CD4-positive, CD25-positive, alpha-beta regulatory T cell (primary cell): ENCODE measurements around the gene DYNC2H1. TPM values are rescaled to one million over a fixed set of nuclear protein-coding genes. Genes with fewer than 3 reads are reported as not detected.

ENCODE experiments used
- ATAC-seq, 2 donors: fragments of 150-1000 bp; cut with Tn5 transposase; one replicate each; pipeline ENCODE4 v1.10.0; 2021; ENCODE audit warnings: low read depth in 2 of 2, moderate number of reproducible peaks in 2 of 2, moderate library complexity in 1 of 2
- DNase-seq, 3 donors: peaks; one replicate each; pipeline versions ENCODE4 v3.0.0 to v3.0.0-alpha.2; 2012 to 2022; ENCODE audit warnings: mixed read lengths in 1 of 3
- H3K27ac ChIP-seq: one replicate; pipeline ENCODE4 v1.7.0; 2013; ENCODE audit warnings: mild to moderate bottlenecking, low read length; ENCODE audit not compliant: insufficient read depth, poor library complexity, severe bottlenecking
- H3K27me3 ChIP-seq: one replicate; pipeline ENCODE4 v1.7.0; 2013; ENCODE audit warnings: low read length; ENCODE audit not compliant: control insufficient read depth, insufficient read depth
- H3K36me3 ChIP-seq: one replicate; pipeline ENCODE4 v1.7.0; 2013; ENCODE audit warnings: mild to moderate bottlenecking, low read length, moderate library complexity; ENCODE audit not compliant: control insufficient read depth, insufficient read depth
- H3K4me1 ChIP-seq: 2 replicates; pipeline ENCODE4 v1.7.0; 2013; ENCODE audit warnings: mild to moderate bottlenecking, low read length; ENCODE audit not compliant: insufficient read depth, control insufficient read depth, poor library complexity, severe bottlenecking
- H3K4me3 ChIP-seq: one replicate; pipeline ENCODE4 v1.7.0; 2013; ENCODE audit warnings: low read depth, mild to moderate bottlenecking, low read length, moderate library complexity
- H3K9me3 ChIP-seq, 2 experiments: 1 replicate in 1 of 2; 2 replicates in 1 of 2; pipeline ENCODE4 v1.7.0; 2013; ENCODE audit warnings: low read length in 2 of 2, mild to moderate bottlenecking in 1 of 2, moderate library complexity in 1 of 2; ENCODE audit not compliant: control insufficient read depth in 2 of 2
- H3K27ac Mint-ChIP-seq, 3 donors: one replicate each; pipeline ENCODE4 v1.8.0; 2020 to 2022; ENCODE audit warnings: mild to moderate bottlenecking in 3 of 3, mixed read lengths in 3 of 3, moderate library complexity in 2 of 3
- H3K27me3 Mint-ChIP-seq: one replicate; pipeline ENCODE4 v1.8.0; 2022; ENCODE audit warnings: mild to moderate bottlenecking, mixed read lengths
- H3K36me3 Mint-ChIP-seq: one replicate; pipeline ENCODE4 v1.8.0; 2020; ENCODE audit warnings: mixed read lengths
- H3K4me1 Mint-ChIP-seq, 4 donors: one replicate each; pipeline ENCODE4 v1.8.0; 2020 to 2022; ENCODE audit warnings: mixed read lengths in 4 of 4, mild to moderate bottlenecking in 1 of 4
- H3K4me3 Mint-ChIP-seq, 4 donors: one replicate each; pipeline ENCODE4 v1.8.0; 2020 to 2022; ENCODE audit warnings: mild to moderate bottlenecking in 4 of 4, mixed read lengths in 4 of 4, moderate library complexity in 3 of 4
- H3K9me3 Mint-ChIP-seq, 7 donors: one replicate each; pipeline ENCODE4 v1.8.0; 2020 to 2022; ENCODE audit warnings: mixed read lengths in 7 of 7, mild to moderate bottlenecking in 3 of 7, moderate library complexity in 2 of 7
- polyA plus RNA-seq, 4 donors: library from polyadenylated mRNA; unstranded; fragments of 300-500 nt; fragmentation: Illumina TruSeq; gene quantifications; one replicate each; pipeline ENCODE4 v1.2.3, GENCODE V29; 2021
- total RNA-seq: library from RNA; stranded (reverse); gene quantifications from one replicate; pipeline ENCODE4 v1.2.3, GENCODE V29; 2022

Gene DYNC2H1
- total and polyA plus RNA-seq, 5 donors from 2014 or later, result 0.10 to 1.8 (median 0.18) TPM

GRCh38 chr11:103378931-103379330 lies 269.7 kb downstream of the DYNC2H1 start:
- DNase-seq (no peak), ATAC-seq (no peak)
- no peaks in the 10 kb centered on the region for H3K4me1 Mint-ChIP-seq
- Histone ChIP-seq H3K4me3 (no peak overlapping the region), H3K4me1 (no peaks in the 10 kb centered on the region), H3K27ac (no peak overlapping the region), H3K27me3 (no peaks in the 10 kb centered on the region), H3K9me3 (peaks cover 2 to 3% of the 10 kb centered on the region in 2 experiments), H3K36me3 (no peaks in the 10 kb centered on the region)
- no peaks in the 10 kb centered on the region for H3K36me3 Mint-ChIP-seq
- H3K27me3 Mint-ChIP-seq, result no peaks in the 10 kb centered on the region
- H3K4me3 Mint-ChIP-seq, result no peak overlapping the region
- no peak overlapping the region for H3K27ac Mint-ChIP-seq
- peaks cover 1 to 20% (median 8%) of the 10 kb centered on the region in 7 donors for H3K9me3 Mint-ChIP-seq

- ATAC-seq, result no peak
- Mint-ChIP-seq H3K27ac (no peak overlapping the region), H3K4me3 (no peak overlapping the region), H3K36me3 (no peaks in the 10 kb centered on the region), H3K9me3 (peaks cover 0 to 11% (median 3%) of the 10 kb centered on the region in 7 donors), H3K4me1 (peaks cover 0 to 2% (median 0%) of the 10 kb centered on the region in 4 donors), H3K27me3 (no peaks in the 10 kb centered on the region)
- Histone ChIP-seq H3K27me3 (no peaks in the 10 kb centered on the region), H3K4me3 (no peak overlapping the region), H3K9me3 (peaks cover 1 to 2% of the 10 kb centered on the region in 2 experiments), H3K4me1 (no peaks in the 10 kb centered on the region), H3K27ac (no peak overlapping the region), H3K36me3 (no peaks in the 10 kb centered on the region)
- no peak for DNase-seq
Measured at GRCh38 chr11:103380031-103380430, 270.8 kb downstream of the DYNC2H1 start.

GRCh38 chr11:103384652-103385051 lies 275.4 kb downstream of the DYNC2H1 start:
- Histone ChIP-seq H3K27ac (no peak overlapping the region), H3K9me3 (no peaks in the 10 kb centered on the region), H3K4me3 (no peak overlapping the region), H3K27me3 (no peaks in the 10 kb centered on the region), H3K4me1 (no peaks in the 10 kb centered on the region), H3K36me3 (no peaks in the 10 kb centered on the region)
- DNase-seq (no peak), ATAC-seq (no peak)
- Mint-ChIP-seq H3K4me3 (no peak overlapping the region), H3K27ac (no peak overlapping the region), H3K4me1 (peaks cover 0 to 2% (median 0%) of the 10 kb centered on the region in 4 donors), H3K9me3 (peaks cover 0 to 2% (median 0%) of the 10 kb centered on the region in 7 donors), H3K36me3 (no peaks in the 10 kb centered on the region), H3K27me3 (no peaks in the 10 kb centered on the region)

- ATAC-seq, result no peak
- Histone ChIP-seq H3K36me3 (no peaks in the 10 kb centered on the region), H3K4me1 (no peaks in the 10 kb centered on the region), H3K27me3 (no peaks in the 10 kb centered on the region), H3K4me3 (no peak overlapping the region), H3K27ac (no peak overlapping the region), H3K9me3 (no peaks in the 10 kb centered on the region)
- Mint-ChIP-seq H3K4me3 (no peak overlapping the region), H3K4me1 (no peaks in the 10 kb centered on the region), H3K27me3 (no peaks in the 10 kb centered on the region), H3K9me3 (peaks cover 0 to 21% (median 4%) of the 10 kb centered on the region in 7 donors), H3K27ac (no peak overlapping the region), H3K36me3 (no peaks in the 10 kb centered on the region)
- DNase-seq, result no peak
Measured at GRCh38 chr11:103395612-103396011, 286.4 kb downstream of the DYNC2H1 start.

- peaks cover 0 to under 1% of the 10 kb centered on the region in 2 experiments for H3K9me3 ChIP-seq
- H3K27ac ChIP-seq, result no peak overlapping the region
- H3K27ac Mint-ChIP-seq, result no peak overlapping the region
- H3K36me3 ChIP-seq, result no peaks in the 10 kb centered on the region
- no peaks in the 10 kb centered on the region for H3K27me3 ChIP-seq
- no peak for ATAC-seq
- H3K4me3 Mint-ChIP-seq, result no peak overlapping the region
- H3K4me1 Mint-ChIP-seq, result no peaks in the 10 kb centered on the region
- DNase-seq, result no peak
- no peaks in the 10 kb centered on the region for H3K4me1 ChIP-seq
- H3K9me3 Mint-ChIP-seq, result peaks cover 0 to 19% (median 4%) of the 10 kb centered on the region in 7 donors
- H3K36me3 Mint-ChIP-seq, result no peaks in the 10 kb centered on the region
- no peak overlapping the region for H3K4me3 ChIP-seq
- no peaks in the 10 kb centered on the region for H3K27me3 Mint-ChIP-seq
Measured at GRCh38 chr11:103396237-103396636, 287.0 kb downstream of the DYNC2H1 start.

- ATAC-seq, result no peak
- Histone ChIP-seq H3K36me3 (no peaks in the 10 kb centered on the region), H3K27me3 (no peaks in the 10 kb centered on the region), H3K27ac (no peak overlapping the region), H3K9me3 (peaks cover 0 to 4% of the 10 kb centered on the region in 2 experiments), H3K4me3 (no peak overlapping the region), H3K4me1 (no peaks in the 10 kb centered on the region)
- Mint-ChIP-seq H3K27ac (no peak overlapping the region), H3K4me1 (no peaks in the 10 kb centered on the region), H3K27me3 (no peaks in the 10 kb centered on the region), H3K9me3 (peaks cover under 1 to 20% (median 4%) of the 10 kb centered on the region in 7 donors), H3K4me3 (no peak overlapping the region), H3K36me3 (no peaks in the 10 kb centered on the region)
- DNase-seq, result no peak
Measured at GRCh38 chr11:103397369-103397768, 288.1 kb downstream of the DYNC2H1 start.

GRCh38 chr11:103398829-103399228 lies 289.6 kb downstream of the DYNC2H1 start:
- no peak for DNase-seq
- no peaks in the 10 kb centered on the region for H3K4me1 Mint-ChIP-seq

GRCh38 chr11:103406357-103406756 lies 297.1 kb downstream of the DYNC2H1 start:
- H3K27me3 ChIP-seq, result no peaks in the 10 kb centered on the region
- H3K27me3 Mint-ChIP-seq, result no peaks in the 10 kb centered on the region
- no peaks in the 10 kb centered on the region for H3K36me3 ChIP-seq
- H3K4me3 ChIP-seq, result no peak overlapping the region
- no peak overlapping the region for H3K4me3 Mint-ChIP-seq
- no peaks in the 10 kb centered on the region for H3K4me1 ChIP-seq
- no peaks in the 10 kb centered on the region for H3K36me3 Mint-ChIP-seq
- H3K27ac Mint-ChIP-seq, result no peak overlapping the region
- DNase-seq, result no peak
- ATAC-seq, result no peak
- no peaks in the 10 kb centered on the region for H3K4me1 Mint-ChIP-seq
- peaks cover 0 to 6% (median under 1%) of the 10 kb centered on the region in 7 donors for H3K9me3 Mint-ChIP-seq
- H3K27ac ChIP-seq, result no peak overlapping the region
- peaks cover 0 to 2% of the 10 kb centered on the region in 2 experiments for H3K9me3 ChIP-seq

More at GRCh38 chr11:103398829-103399228, 289.6 kb downstream of the DYNC2H1 start:
- no peak for ATAC-seq
- Histone ChIP-seq H3K27me3 (no peaks in the 10 kb centered on the region), H3K27ac (no peak overlapping the region), H3K4me3 (no peak overlapping the region), H3K36me3 (no peaks in the 10 kb centered on the region), H3K4me1 (no peaks in the 10 kb centered on the region), H3K9me3 (peaks cover 0 to 4% of the 10 kb centered on the region in 2 experiments)
- H3K36me3 Mint-ChIP-seq, result no peaks in the 10 kb centered on the region
- no peaks in the 10 kb centered on the region for H3K27me3 Mint-ChIP-seq
- no peak overlapping the region for H3K27ac Mint-ChIP-seq
- H3K4me3 Mint-ChIP-seq, result no peak overlapping the region
- peaks cover 0 to 10% (median 4%) of the 10 kb centered on the region in 7 donors for H3K9me3 Mint-ChIP-seq
